GM21447 (cell line): ENCODE results near the gene SH3GLB2.
A peak's percentile ranks its signal among the peaks of the same experiment; 100 is the strongest.
"Not testable (repeated sequence)": the region's sequence is repeated elsewhere in the genome, so short reads cannot be mapped to it uniquely, and the experiment has no call there.

ENCODE experiments used
- ATAC-seq: cut with Tn5 transposase; IDR thresholded peaks from one replicate; pipeline ENCODE4 v1.9.1; 2021; ENCODE audit not compliant: unreplicated experiment

SH3GLB2 gene

GRCh38 chr9:129054163-129054851 is 26.2 kb upstream of the SH3GLB2 start:
- no peak for ATAC-seq

GRCh38 chr9:129053020-129053419 is 24.9 kb upstream of the SH3GLB2 start:
- ATAC-seq = no peak

DNA sequence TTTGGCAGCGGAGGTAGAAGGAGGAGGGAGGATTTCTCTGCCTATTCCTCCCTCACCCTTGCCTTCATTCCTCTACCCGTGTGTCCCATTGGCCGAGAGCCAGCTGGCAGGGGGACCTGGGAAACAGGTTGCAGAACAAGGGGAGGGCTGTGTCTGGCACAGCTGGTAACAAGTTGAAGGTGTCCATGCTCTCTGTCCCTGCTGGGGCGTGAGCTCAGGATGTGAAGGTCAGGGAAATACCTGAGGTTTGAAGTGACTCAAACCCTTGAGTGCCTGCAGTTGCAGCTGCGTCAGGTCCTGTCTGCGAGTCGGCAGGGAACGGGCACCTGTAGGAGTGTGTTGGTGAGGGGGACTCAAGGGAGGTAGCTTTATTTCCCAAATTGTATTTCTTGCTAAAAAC is 24.5 kb upstream of the SH3GLB2 start:
- ATAC-seq = no peak

GRCh38 chr9:129042016-129042415 is 13.9 kb upstream of the SH3GLB2 start:
- ATAC-seq = no peak

- ATAC-seq = no peak
Observed at GRCh38 chr9:129040113-129040643, 12.0 kb upstream of the SH3GLB2 start.

DNA sequence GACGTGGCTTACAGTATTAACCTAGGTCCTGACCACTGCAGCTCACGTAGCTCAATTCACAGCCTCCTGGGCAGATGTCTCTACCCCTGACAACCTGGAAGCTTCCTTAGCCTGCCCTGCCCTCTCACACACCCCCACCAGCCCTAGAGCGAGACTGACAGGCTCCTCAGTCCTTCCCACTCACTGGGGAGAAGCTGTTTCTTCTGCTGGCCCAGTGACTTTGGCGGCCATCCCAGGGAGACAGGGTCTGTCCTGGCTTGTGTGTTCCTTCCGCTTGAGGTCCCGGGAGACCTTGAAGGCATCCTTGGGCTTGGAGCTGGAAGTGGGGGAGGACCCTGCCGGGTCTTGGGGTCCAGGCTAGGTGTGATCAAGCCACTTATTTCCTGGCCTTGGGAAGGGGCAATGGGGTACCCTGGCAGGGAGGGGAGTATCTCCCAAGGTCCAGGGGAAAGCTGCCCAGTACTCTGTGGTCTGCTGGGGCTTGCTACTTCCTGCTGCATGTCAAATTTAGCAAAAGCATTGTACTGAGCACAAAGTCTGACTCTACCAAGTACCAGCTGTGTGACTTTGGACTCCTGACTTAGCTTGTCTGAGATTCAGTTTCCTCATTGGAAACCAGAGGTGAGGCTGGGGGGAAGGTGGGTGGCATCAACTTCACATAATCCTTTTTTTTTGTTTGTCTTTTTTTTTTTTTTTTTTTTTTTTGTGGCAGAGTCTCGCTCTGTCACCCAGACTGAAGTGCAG is 10.2 kb upstream of the SH3GLB2 start:
- ATAC-seq = no peak

GRCh38 chr9:129037767-129038098 is 9.6 kb upstream of the SH3GLB2 start:
- ATAC-seq = no peak

DNA sequence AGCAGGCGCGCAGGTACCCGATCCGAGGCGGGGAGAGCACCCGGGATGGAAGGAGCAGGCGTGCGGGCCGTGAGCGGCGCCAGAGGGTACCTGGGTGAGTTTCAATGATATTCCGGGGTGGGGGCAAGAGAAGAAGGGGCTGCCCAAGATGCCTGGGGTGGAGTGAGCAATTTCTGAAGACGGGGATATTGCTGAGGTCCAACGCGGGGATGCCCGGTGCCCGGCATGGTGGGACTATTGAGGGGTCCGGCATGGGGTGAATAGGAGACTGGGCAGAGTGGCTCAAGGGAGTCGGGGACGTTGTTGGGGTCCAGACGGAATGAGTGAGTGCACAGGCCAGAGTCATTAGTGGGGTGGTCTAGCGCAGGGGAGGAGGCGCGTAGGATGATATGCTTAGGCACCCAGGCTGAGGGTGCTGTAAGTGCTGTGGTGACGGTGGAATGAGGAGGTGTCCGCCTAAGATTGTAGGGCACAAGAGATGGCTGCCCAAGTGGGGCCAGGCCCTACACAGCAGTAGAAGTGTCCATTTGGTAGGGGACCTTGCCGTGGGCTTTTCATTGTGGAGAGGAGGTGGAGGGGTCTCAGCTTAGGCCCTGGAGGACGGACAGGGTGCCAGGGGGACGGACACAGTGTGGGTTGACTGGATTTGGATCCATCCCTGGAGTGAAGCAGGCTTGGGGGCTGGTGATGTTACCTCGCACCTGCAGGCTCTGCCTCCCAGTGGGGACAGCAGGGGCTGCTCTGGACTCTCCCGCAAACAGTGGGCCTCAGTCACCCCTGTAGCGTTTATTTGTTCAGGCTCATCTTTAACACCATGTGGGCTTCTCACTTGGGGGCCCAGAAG is 9.0 kb upstream of the SH3GLB2 start:
- no peak for ATAC-seq

- ATAC-seq = peak; percentile 96
Observed at GRCh38 chr9:129036241-129036922, 8.3 kb upstream of the SH3GLB2 start, which contains the start of gene MIGA2. TSS of gene MIGA2 (plus strand) at chr9:129036626. CDS start at chr9:129040595, 3,969 bp downstream.

DNA sequence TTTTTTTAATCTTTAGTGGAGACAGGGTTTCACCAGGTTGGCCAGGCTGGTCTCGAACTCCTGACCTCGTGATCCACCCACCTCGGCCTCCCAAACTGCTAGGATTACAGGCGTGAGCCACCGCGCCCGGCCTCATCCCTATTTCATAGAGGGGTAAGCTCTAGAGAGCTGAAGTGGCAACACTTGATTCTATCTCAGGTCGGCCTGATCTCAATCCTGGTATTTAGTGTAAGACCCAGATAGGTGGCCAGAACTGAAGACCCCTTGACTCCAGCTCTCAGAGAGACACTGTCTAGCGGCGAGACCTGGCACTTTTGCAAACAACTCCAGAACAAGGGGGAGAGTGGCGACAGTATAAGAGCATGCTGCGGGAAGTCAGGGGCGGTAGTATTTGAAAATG is 7.7 kb upstream of the SH3GLB2 start:
- ATAC-seq = not testable (repeated sequence)

- ATAC-seq = no peak
Observed at GRCh38 chr9:129033216-129033615, 5.1 kb upstream of the SH3GLB2 start.

DNA sequence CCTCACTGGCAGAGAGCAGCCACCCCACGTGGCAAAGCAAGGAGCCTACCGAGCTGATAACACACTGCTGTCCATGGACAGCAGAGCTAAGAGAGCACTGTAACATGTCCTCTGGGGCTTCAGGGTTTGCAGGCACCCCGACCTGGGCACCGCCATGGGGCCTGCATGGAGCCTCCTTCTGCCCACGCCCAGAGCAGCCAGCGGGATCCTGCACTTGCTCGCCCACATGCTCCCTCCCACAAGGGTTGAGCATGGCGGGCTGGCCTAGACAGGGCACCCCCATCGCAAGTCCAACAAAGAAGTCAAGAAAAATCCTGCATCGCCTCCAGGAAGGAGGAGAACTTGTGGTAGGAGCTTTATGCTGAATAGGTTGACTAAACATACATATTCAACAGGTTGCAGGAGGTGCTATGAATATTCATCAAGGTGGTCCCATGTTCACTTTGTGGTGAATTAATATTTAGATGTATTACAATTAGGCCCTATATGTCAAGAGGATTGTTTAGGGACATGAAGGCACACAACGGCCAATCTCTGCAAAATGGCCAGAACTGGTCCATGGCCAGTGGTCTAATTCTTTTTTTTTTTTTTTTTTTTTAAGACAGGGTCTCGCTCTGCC is 4.5 kb upstream of the SH3GLB2 start:
- no peak for ATAC-seq

DNA sequence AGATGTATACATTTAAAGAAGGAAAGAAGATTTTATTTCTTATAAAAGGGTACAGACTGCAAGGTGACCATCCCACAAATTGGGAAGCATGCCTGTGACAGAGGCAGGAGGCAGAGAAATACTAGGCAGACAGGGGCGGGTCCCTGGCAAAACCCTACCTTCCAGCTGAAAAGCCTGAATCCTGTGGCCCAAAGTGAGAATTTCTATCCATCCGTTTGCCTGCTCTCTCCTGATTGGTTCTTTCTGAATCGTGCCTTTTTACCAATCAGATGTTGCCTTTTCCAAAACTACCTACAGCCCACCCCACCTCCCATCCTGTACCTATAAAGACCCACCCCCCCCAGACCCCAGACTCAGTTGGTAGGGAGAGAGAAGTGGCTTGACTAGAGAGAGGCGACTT is 3.4 kb upstream of the SH3GLB2 start:
- ATAC-seq = no peak

GRCh38 chr9:129030191-129030590 is 2.1 kb upstream of the SH3GLB2 start:
- no peak for ATAC-seq

- ATAC-seq = peak; percentile 31
Observed at GRCh38 chr9:129027685-129028191, 393 bp downstream of the SH3GLB2 start.

GRCh38 chr9:129027224-129027684 is 877 bp downstream of the SH3GLB2 start:
- ATAC-seq = no peak

GRCh38 chr9:129026442-129027223 is 1.5 kb downstream of the SH3GLB2 start:
- ATAC-seq = no peak

- ATAC-seq = no peak
Observed at GRCh38 chr9:129023908-129024233, 4.3 kb downstream of the SH3GLB2 start.
